KMS-11 (cell line): ENCODE measurements around the gene STK32A.

ENCODE experiments used
- H2AFZ ChIP-seq: fragments of 200-600 bp; sonication (generic); 2 replicates; pipeline ENCODE4 v1.6.1; 2016; ENCODE audit warnings: antibody characterized with exemption, mixed run types, low read depth
- H3K27ac ChIP-seq: fragments of 200-600 bp; sonication (generic); 2 replicates; pipeline ENCODE4 v1.6.1; 2016; ENCODE audit warnings: mild to moderate bottlenecking, mixed run types
- H3K27me3 ChIP-seq: fragments of 200-600 bp; sonication (generic); 2 replicates; pipeline ENCODE4 v1.6.1; 2017; ENCODE audit warnings: mild to moderate bottlenecking, low read depth, mixed run types, moderate library complexity; ENCODE audit not compliant: insufficient read depth
- H3K36me3 ChIP-seq: fragments of 200-600 bp; sonication (generic); 2 replicates; pipeline ENCODE4 v1.6.1; 2017; ENCODE audit warnings: mild to moderate bottlenecking, mixed run types; ENCODE audit not compliant: insufficient read depth
- H3K4me1 ChIP-seq: fragments of 200-600 bp; sonication (generic); 2 replicates; pipeline ENCODE4 v1.6.1; 2016; ENCODE audit warnings: mild to moderate bottlenecking, low read depth, mixed run types; ENCODE audit not compliant: poor library complexity, severe bottlenecking
- H3K4me2 ChIP-seq: fragments of 200-600 bp; sonication (generic); 2 replicates; pipeline ENCODE4 v1.7.0; 2016; ENCODE audit warnings: mild to moderate bottlenecking, mixed run types
- H3K4me3 ChIP-seq: fragments of 200-600 bp; sonication (generic); IDR thresholded peaks from 2 replicates; pipeline ENCODE4 v1.6.1; 2017; ENCODE audit warnings: low read depth, low read length, mixed read lengths; ENCODE audit not compliant: insufficient read depth
- H3K79me2 ChIP-seq: fragments of 200-600 bp; sonication (generic); 2 replicates; pipeline ENCODE4 v1.6.1; 2016; ENCODE audit warnings: low read depth, mixed run types; ENCODE audit not compliant: insufficient read depth
- H3K9ac ChIP-seq: fragments of 200-600 bp; sonication (generic); 2 replicates; pipeline ENCODE4 v1.6.1; 2016; ENCODE audit warnings: mild to moderate bottlenecking, mixed run types
- H4K20me1 ChIP-seq: fragments of 200-600 bp; sonication (generic); 2 replicates; pipeline ENCODE4 v1.6.1; 2016; ENCODE audit warnings: mild to moderate bottlenecking, mixed run types; ENCODE audit not compliant: insufficient read depth
- TF ChIP-seq, protein P1 (sequence below): fragments of 200-600 bp; sonication (generic); conservative IDR thresholded peaks from 2 replicates; pipeline ENCODE4 v1.6.1; 2017; ENCODE audit warnings: low read depth, mild to moderate bottlenecking, antibody characterized with exemption, low read length, moderate library complexity, mixed read lengths

The STK32A gene

DNA sequence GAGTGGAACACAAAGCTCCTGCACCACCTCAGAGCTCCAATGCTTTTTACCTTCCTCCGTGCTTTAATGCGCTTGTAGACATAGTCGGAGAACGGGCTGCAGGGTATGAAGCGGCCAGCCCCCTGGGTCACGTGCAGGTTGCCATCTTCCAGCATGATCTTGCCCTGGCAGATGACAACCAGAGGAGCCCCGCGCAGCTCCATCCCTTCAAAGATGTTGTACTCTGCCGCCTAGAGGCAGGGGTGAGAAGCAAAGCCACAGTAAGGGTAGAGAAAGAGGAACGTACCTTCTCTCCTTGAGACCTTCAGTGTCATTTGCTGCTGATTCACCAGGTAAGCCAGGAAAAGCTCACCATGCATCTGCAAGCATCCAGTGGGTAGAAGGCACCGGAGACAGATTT lies 162.8 kb downstream of the STK32A start:
- H3K36me3 ChIP-seq, result no peaks in the 10 kb centered on the region
- H2AFZ ChIP-seq, result no peak overlapping the region
- H3K9ac ChIP-seq, result no peak overlapping the region
- TF ChIP-seq, protein P1, sequence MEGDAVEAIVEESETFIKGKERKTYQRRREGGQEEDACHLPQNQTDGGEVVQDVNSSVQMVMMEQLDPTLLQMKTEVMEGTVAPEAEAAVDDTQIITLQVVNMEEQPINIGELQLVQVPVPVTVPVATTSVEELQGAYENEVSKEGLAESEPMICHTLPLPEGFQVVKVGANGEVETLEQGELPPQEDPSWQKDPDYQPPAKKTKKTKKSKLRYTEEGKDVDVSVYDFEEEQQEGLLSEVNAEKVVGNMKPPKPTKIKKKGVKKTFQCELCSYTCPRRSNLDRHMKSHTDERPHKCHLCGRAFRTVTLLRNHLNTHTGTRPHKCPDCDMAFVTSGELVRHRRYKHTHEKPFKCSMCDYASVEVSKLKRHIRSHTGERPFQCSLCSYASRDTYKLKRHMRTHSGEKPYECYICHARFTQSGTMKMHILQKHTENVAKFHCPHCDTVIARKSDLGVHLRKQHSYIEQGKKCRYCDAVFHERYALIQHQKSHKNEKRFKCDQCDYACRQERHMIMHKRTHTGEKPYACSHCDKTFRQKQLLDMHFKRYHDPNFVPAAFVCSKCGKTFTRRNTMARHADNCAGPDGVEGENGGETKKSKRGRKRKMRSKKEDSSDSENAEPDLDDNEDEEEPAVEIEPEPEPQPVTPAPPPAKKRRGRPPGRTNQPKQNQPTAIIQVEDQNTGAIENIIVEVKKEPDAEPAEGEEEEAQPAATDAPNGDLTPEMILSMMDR, result no peak
- H3K4me2 ChIP-seq, result no peak overlapping the region
- no peaks in the 10 kb centered on the region for H4K20me1 ChIP-seq
- H3K27ac ChIP-seq, result no peak overlapping the region
- H3K27me3 ChIP-seq, result no peaks in the 10 kb centered on the region
- peaks cover 6% of the 10 kb centered on the region for H3K4me1 ChIP-seq
- H3K79me2 ChIP-seq, result no peaks in the 10 kb centered on the region
- H3K4me3 ChIP-seq, result no peak overlapping the region

DNA sequence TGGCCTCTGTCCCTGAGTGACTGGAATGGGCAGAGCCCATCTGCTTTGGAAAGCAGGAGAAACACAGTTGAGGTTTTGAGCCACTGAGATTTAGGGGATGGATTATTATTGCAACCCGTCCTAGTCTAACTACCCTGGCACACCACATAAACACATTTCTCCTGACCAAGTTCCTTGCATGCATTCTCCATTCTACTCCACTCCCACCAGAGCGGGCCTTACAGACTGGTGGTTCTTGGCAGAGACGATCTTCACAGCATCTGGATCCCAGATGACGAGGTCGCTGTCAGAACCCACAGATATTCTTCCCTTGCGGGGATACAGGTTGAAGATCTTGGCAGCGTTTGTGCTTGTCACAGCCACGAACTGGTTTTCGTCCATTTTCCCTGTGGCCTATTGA lies 164.0 kb downstream of the STK32A start:
- Histone ChIP-seq H3K79me2 (no peaks in the 10 kb centered on the region), H3K9ac (no peak overlapping the region), H4K20me1 (no peaks in the 10 kb centered on the region), H2AFZ (no peak overlapping the region), H3K4me3 (no peak overlapping the region), H3K27ac (no peak overlapping the region), H3K27me3 (no peaks in the 10 kb centered on the region), H3K4me2 (no peak overlapping the region), H3K4me1 (peaks cover 19% of the 10 kb centered on the region), H3K36me3 (no peaks in the 10 kb centered on the region)
- TF ChIP-seq, protein P1, result no peak

GRCh38 chr5:147400126-147400809 lies 165.4 kb downstream of the STK32A start:
- Histone ChIP-seq H3K27me3 (no peaks in the 10 kb centered on the region), H3K36me3 (no peaks in the 10 kb centered on the region), H3K4me1 (peaks cover 33% of the 10 kb centered on the region), H4K20me1 (no peaks in the 10 kb centered on the region), H3K27ac (no peak overlapping the region), H3K79me2 (no peaks in the 10 kb centered on the region), H3K4me3 (no peak overlapping the region), H3K9ac (no peak overlapping the region), H2AFZ (no peak overlapping the region), H3K4me2 (no peak overlapping the region)
- TF ChIP-seq, protein P1, result no peak

DNA sequence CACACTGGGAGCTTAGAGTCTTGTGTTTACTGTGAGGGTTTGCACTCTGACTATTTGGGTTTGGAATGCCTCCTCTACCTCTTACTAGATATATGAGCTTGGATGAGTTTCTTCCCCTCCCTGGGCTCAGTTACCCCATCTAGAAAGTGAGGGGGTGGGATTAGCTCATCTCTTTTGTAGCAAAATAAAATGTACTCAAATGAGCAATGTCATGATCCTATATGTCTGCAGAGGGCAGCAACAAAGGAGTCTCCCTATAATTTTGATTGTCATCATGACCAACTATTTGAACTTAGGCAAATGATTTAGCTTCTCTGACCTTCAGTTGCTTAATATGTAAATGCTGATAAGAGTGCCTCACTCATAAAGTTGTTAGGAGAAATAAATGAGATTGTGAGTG lies 166.1 kb downstream of the STK32A start:
- TF ChIP-seq, protein P1, result no peak
- Histone ChIP-seq H3K4me2 (no peak overlapping the region), H3K79me2 (no peaks in the 10 kb centered on the region), H3K36me3 (no peaks in the 10 kb centered on the region), H4K20me1 (no peaks in the 10 kb centered on the region), H3K9ac (no peak overlapping the region), H3K4me1 (peaks cover 39% of the 10 kb centered on the region), H3K4me3 (no peak overlapping the region), H2AFZ (no peak overlapping the region), H3K27ac (no peak overlapping the region), H3K27me3 (no peaks in the 10 kb centered on the region)
